ENCODE results near the gene USP15.
"Not testable (repeated sequence)": the region's sequence is repeated elsewhere in the genome, so short reads cannot be mapped to it uniquely, and the experiment has no call there.

The USP15 gene

GRCh38 chr12:62463252-62463651, 203.0 kb downstream of the USP15 start:
- DNase-seq: not testable (repeated sequence)

Measured in effector CD4-positive, alpha-beta T cell (primary cell).